Muscle layer of duodenum (tissue), 2 donors: Measurements from ENCODE around the gene SNRPN.

ENCODE experiments used
- H3K27ac ChIP-seq: one replicate; pipeline ENCODE4 v1.7.0; 2013; ENCODE audit warnings: mild to moderate bottlenecking, low read length
- H3K27me3 ChIP-seq: one replicate; pipeline ENCODE4 v1.7.0; 2013; ENCODE audit warnings: low read depth, mild to moderate bottlenecking, control low read depth, low read length
- H3K36me3 ChIP-seq, 2 donors: one replicate each; pipeline ENCODE4 v1.7.0; 2013; ENCODE audit warnings: low read length in 2 of 2, control low read depth in 1 of 2, mild to moderate bottlenecking in 1 of 2; ENCODE audit not compliant: insufficient read depth in 2 of 2, control insufficient read depth in 1 of 2
- H3K4me1 ChIP-seq, 2 donors: one replicate each; pipeline ENCODE4 v1.7.0; 2013; ENCODE audit warnings: low read length in 2 of 2, mild to moderate bottlenecking in 2 of 2, control low read depth in 1 of 2, moderate library complexity in 1 of 2; ENCODE audit not compliant: insufficient read depth in 2 of 2, control insufficient read depth in 1 of 2
- H3K4me3 ChIP-seq, 2 donors: one replicate each; pipeline ENCODE4 v1.7.0; 2013; ENCODE audit warnings: low read length in 2 of 2, low read depth in 1 of 2, mild to moderate bottlenecking in 1 of 2
- H3K9me3 ChIP-seq, 2 donors: one replicate each; pipeline ENCODE4 v1.7.0; 2013; ENCODE audit warnings: low read length in 2 of 2, control low read depth in 1 of 2, mild to moderate bottlenecking in 1 of 2; ENCODE audit not compliant: control insufficient read depth in 1 of 2
- donor health status: healthy.

The SNRPN gene

GRCh38 chr15:24943361-24943760 lies 11.4 kb upstream of the SNRPN start:
- no peaks in the 10 kb centered on the region for H3K36me3 ChIP-seq
- no peak overlapping the region for H3K4me3 ChIP-seq
- peaks cover 0 to 10% of the 10 kb centered on the region in 2 donors for H3K4me1 ChIP-seq
- no peaks in the 10 kb centered on the region for H3K9me3 ChIP-seq
- no peak overlapping the region for H3K27ac ChIP-seq
- no peaks in the 10 kb centered on the region for H3K27me3 ChIP-seq

- no peaks in the 10 kb centered on the region for H3K27me3 ChIP-seq
- H3K4me1 ChIP-seq = peaks cover 0 to 10% of the 10 kb centered on the region in 2 donors
- H3K36me3 ChIP-seq = no peaks in the 10 kb centered on the region
- H3K4me3 ChIP-seq = no peak overlapping the region
- no peak overlapping the region for H3K27ac ChIP-seq
- no peaks in the 10 kb centered on the region for H3K9me3 ChIP-seq
Measured at GRCh38 chr15:24944954-24945353, 9.8 kb upstream of the SNRPN start.

DNA sequence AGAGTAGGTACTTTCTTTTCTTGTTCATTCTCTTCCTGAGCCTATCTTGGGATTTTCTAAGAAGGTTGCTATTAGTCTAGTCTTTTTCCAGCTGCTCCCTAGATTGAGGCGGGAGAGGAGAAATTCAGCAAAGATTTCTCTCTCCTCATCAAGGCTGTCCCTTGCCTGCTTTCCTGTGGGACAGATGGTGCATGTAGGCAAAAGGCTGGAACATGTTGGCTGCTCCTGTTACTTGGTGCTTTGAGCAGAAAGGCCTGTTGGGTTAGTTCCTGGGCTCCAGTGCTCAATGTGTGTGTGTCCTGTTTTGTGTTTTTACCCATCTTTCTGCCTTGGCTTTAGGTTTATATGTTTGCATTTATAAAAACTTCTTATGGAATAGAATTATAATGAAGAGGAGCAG lies 9.1 kb upstream of the SNRPN start:
- H3K27ac ChIP-seq = no peak overlapping the region
- no peaks in the 10 kb centered on the region for H3K9me3 ChIP-seq
- H3K27me3 ChIP-seq = no peaks in the 10 kb centered on the region
- peaks cover 0 to 10% of the 10 kb centered on the region in 2 donors for H3K4me1 ChIP-seq
- H3K36me3 ChIP-seq = no peaks in the 10 kb centered on the region
- H3K4me3 ChIP-seq = no peak overlapping the region

GRCh38 chr15:24948495-24948894 lies 6.3 kb upstream of the SNRPN start:
- no peaks in the 10 kb centered on the region for H3K27me3 ChIP-seq
- no peak overlapping the region for H3K4me3 ChIP-seq
- H3K36me3 ChIP-seq = no peaks in the 10 kb centered on the region
- no peak overlapping the region for H3K27ac ChIP-seq
- peaks cover 0 to 10% of the 10 kb centered on the region in 2 donors for H3K4me1 ChIP-seq
- H3K9me3 ChIP-seq = no peaks in the 10 kb centered on the region

GRCh38 chr15:24955531-24955921 lies 739 bp downstream of the SNRPN start:
- no peaks in the 10 kb centered on the region for H3K36me3 ChIP-seq
- H3K9me3 ChIP-seq = no peaks in the 10 kb centered on the region
- H3K4me1 ChIP-seq = peaks cover 3% of the 10 kb centered on the region in 2 donors
- no peaks in the 10 kb centered on the region for H3K27me3 ChIP-seq
- H3K4me3 ChIP-seq = peak overlapping the region; percentile 80 to 89
- peak overlapping the region; percentile 94 for H3K27ac ChIP-seq

DNA sequence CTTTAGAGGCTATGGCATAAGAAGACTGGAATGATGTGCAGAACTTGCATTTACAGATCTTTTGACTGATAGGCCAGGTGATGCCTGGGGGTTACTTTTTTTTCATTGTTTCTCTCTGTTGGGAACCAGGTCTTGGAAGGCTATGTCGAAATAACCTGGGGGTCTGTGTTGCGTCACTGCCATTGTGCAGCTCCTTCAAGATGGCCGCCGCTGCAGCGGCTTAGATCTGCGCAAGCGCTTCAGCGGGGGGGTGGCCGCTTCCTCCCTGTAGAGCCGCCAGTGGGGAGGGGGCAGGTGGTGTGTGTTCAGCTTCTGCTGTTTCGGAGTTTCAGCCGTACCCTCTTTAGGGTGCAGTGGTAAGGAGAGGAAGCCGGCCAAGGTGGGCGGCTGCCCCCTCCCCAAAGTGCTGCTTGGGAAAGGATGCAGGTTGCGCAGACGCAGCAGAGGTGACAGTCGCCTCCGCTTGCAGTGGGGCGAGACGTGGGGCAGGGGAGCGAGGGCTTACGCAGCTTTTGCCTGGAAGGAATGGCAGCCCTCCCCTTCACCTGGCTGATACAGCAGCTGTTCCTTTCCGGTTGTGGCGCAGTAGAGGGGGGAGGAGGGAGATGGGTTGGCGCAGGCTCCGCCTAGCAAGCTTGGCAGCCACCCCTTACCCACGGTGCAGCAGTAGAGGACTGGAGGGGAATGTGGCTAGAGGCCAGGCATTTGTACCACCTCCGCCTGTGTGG lies 1.5 kb downstream of the SNRPN start:
- no peaks in the 10 kb centered on the region for H3K36me3 ChIP-seq
- peak overlapping the region; percentile 80 to 89 for H3K4me3 ChIP-seq
- H3K9me3 ChIP-seq = peaks cover 0 to 2% of the 10 kb centered on the region in 2 donors
- H3K27ac ChIP-seq = peak overlapping the region; percentile 94
- H3K4me1 ChIP-seq = peaks cover 3% of the 10 kb centered on the region in 2 donors
- no peaks in the 10 kb centered on the region for H3K27me3 ChIP-seq

- Histone ChIP-seq H3K27ac (no peak overlapping the region), H3K9me3 (peaks cover 0 to 2% of the 10 kb centered on the region in 2 donors), H3K36me3 (no peaks in the 10 kb centered on the region), H3K4me1 (peaks cover 3% of the 10 kb centered on the region in 2 donors), H3K4me3 (no peak overlapping the region), H3K27me3 (no peaks in the 10 kb centered on the region)
Measured at GRCh38 chr15:24957691-24958090, 2.9 kb downstream of the SNRPN start.

DNA sequence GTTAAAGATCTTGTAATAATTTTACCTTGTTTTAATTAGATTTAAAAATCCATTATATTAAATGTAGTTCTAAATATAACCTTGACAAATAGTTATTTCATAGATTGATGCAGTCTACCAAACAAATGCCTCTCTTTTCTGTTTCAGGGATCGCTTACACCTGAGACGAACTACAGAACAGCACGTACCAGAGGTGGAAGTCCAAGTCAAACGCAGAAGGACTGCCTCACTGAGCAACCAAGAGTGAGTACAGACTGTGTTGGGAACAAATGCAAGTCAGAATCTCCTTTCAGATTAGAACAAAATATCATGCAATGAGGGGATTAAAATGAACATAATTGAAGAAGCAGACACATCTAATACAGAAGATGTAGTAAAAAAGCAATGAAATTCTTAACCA lies 7.2 kb downstream of the SNRPN start:
- Histone ChIP-seq H3K4me3 (no peak overlapping the region), H3K27ac (no peak overlapping the region), H3K27me3 (no peaks in the 10 kb centered on the region), H3K9me3 (peaks cover 0 to 8% of the 10 kb centered on the region in 2 donors), H3K4me1 (no peaks in the 10 kb centered on the region), H3K36me3 (peaks cover 9 to 26% of the 10 kb centered on the region in 2 donors)

- Histone ChIP-seq H3K27ac (no peak overlapping the region), H3K4me1 (no peaks in the 10 kb centered on the region), H3K9me3 (peaks cover 0 to 11% of the 10 kb centered on the region in 2 donors), H3K36me3 (peaks cover 9 to 35% of the 10 kb centered on the region in 2 donors), H3K4me3 (no peak overlapping the region), H3K27me3 (no peaks in the 10 kb centered on the region)
Measured at GRCh38 chr15:24962880-24963279, 8.1 kb downstream of the SNRPN start.

DNA sequence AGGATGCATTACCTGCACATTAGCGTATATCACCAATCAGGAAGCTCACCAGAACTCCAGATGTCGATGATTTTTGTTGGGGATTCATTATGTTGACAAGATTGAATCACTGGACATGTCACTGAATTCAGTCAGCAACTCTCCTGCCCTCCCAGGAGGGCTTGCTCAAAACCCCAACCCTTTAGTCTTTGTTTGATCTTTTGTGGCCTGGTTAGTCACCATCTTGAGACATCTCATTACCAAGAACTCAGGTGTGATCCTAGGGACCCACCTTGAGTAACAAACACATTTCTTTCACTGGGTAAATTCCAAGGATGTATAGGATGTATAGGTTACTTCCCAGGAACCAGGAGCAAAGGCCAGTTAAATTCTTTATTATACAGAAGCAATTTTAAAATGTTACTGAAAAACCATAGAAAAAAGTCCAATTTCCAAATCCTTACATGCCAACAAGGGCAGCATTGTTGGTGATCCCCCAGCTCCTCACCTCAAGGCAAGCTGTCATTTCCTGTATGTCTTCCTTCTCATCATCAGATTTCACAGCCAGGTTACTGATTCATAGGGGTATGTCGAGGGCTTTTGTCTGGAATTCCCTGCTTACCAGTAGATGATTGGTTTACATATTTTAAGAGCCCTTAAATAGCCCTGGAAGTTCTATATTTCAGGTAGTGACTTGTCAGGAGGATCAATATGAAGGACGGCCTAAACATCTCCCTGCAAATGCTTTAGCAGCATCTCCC lies 11.7 kb downstream of the SNRPN start:
- Histone ChIP-seq H3K4me1 (no peaks in the 10 kb centered on the region), H3K27me3 (no peaks in the 10 kb centered on the region), H3K4me3 (no peak overlapping the region), H3K27ac (no peak overlapping the region), H3K9me3 (peaks cover 5 to 9% of the 10 kb centered on the region in 2 donors), H3K36me3 (peaks cover 9 to 65% of the 10 kb centered on the region in 2 donors)

- H3K9me3 ChIP-seq = peaks cover 5 to 8% of the 10 kb centered on the region in 2 donors
- H3K27me3 ChIP-seq = no peaks in the 10 kb centered on the region
- H3K27ac ChIP-seq = no peak overlapping the region
- H3K36me3 ChIP-seq = peaks cover 17 to 89% of the 10 kb centered on the region in 2 donors
- H3K4me1 ChIP-seq = no peaks in the 10 kb centered on the region
- no peak overlapping the region for H3K4me3 ChIP-seq
Measured at GRCh38 chr15:24971052-24971451, 16.3 kb downstream of the SNRPN start.
